ENCODE results near the gene P3H3.

The P3H3 gene

DNA sequence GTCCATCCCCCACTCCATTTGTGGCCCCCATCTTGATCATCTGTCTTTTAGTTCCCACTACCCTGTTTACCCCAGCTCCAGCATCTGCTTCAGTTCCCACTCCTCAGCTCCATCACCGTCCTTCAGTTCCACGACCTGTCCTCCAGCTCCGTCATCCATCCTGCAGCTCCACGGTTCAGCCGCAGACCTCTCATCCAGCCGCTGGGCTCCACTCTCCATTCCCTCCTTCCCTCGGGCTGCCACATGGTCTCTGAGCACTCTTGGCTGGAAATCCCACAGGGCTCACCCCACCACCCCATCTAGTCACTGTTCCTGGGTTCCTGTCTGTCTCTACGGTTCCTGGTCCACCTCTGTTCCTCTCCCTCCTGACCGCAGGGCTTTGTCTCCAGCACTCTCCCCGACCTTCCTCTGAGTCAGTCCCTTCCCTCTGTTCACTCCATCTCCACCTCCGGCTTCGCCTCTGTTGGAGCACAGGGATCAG is 3.3 kb upstream of the P3H3 start:
- no peaks in the 10 kb centered on the region for H3K9me2 ChIP-seq (replicated peaks; ENCODE audit: low read depth, low read length)
- H2AFZ ChIP-seq (ENCODE audit: low read length) = no peak overlapping the region
- H3F3A ChIP-seq (ENCODE audit: low read depth) = no peaks in the 10 kb centered on the region
- H3K27me3 ChIP-seq (ENCODE audit: insufficient read depth, low read length, poor library complexity, severe bottlenecking) = no peaks in the 10 kb centered on the region
- no peak overlapping the region for H3K9ac ChIP-seq (ENCODE audit: low read depth, low read length, poor library complexity, severe bottlenecking)
- H3K4me2 ChIP-seq (ENCODE audit: low read depth, low read length, poor library complexity, severe bottlenecking) = no peak overlapping the region
- H3K9me3 ChIP-seq (ENCODE audit: insufficient read depth, low read depth, low read length) = no peaks in the 10 kb centered on the region
- peaks cover 30% of the 10 kb centered on the region for H3K4me1 ChIP-seq (ENCODE audit: insufficient read depth, low read length, poor library complexity, severe bottlenecking)
- H4K20me1 ChIP-seq (ENCODE audit: insufficient read depth, low read length, poor library complexity, severe bottlenecking) = no peaks in the 10 kb centered on the region
- no peak overlapping the region for H3K4me3 ChIP-seq (ENCODE audit: low read length, poor library complexity, severe bottlenecking)
- TF ChIP-seq EZH2phosphoT487 (IDR thresholded peaks at IDR 0.05; ENCODE audit: borderline replicate concordance) = no peak
- TF ChIP-seq, protein P1, sequence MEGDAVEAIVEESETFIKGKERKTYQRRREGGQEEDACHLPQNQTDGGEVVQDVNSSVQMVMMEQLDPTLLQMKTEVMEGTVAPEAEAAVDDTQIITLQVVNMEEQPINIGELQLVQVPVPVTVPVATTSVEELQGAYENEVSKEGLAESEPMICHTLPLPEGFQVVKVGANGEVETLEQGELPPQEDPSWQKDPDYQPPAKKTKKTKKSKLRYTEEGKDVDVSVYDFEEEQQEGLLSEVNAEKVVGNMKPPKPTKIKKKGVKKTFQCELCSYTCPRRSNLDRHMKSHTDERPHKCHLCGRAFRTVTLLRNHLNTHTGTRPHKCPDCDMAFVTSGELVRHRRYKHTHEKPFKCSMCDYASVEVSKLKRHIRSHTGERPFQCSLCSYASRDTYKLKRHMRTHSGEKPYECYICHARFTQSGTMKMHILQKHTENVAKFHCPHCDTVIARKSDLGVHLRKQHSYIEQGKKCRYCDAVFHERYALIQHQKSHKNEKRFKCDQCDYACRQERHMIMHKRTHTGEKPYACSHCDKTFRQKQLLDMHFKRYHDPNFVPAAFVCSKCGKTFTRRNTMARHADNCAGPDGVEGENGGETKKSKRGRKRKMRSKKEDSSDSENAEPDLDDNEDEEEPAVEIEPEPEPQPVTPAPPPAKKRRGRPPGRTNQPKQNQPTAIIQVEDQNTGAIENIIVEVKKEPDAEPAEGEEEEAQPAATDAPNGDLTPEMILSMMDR (conservative IDR thresholded peaks at IDR 0.05; ENCODE audit: low read length) = no peak
- H3K79me2 ChIP-seq (ENCODE audit: insufficient read depth, low read length) = peaks cover 19% of the 10 kb centered on the region; the same call in 1 of the 2 replicates
- no peaks in the 10 kb centered on the region for H3K36me3 ChIP-seq (ENCODE audit: insufficient read depth, low read length)

DNA sequence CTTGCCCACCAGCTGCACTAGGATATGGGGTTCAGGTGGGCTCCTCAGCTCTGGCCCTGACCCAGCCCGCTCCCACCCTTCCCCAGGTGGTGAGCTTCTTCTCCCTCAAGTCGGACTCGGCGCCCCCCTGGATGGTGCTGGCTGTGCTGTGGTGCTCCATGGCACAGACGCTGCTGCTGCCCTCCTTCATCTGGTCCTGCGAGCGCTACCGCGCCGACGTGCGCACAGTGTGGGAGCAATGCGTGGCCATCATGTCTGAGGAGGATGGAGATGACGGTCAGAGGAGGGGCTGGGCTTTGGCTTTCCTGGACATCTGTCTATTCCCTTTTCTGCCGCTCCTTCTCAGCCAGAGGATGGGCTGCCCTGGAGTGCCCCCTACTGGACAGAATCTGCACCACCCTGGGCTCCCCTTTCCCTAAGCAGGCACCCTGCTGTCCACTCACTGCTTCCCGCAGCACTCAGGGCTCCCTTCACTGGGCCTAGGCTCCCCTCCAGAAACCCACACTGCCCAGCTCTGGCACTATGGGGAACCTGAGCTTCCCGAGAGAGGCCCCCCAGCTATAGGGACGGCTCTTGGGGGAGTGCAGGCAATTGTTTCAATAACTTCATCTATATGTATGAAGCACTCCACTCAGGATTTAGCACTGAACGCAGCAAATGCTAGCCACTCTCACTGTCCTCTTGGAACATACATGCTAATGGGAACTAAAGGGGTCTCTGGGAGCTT is 2.6 kb upstream of the P3H3 start:
- TF ChIP-seq EZH2phosphoT487 (IDR thresholded peaks at IDR 0.05; ENCODE audit: borderline replicate concordance) = no peak
- TF ChIP-seq, protein P1 (conservative IDR thresholded peaks at IDR 0.05; ENCODE audit: low read length) = peak; percentile 84
- Histone ChIP-seq H3K79me2 (ENCODE audit: insufficient read depth, low read length) (peaks cover 25% of the 10 kb centered on the region; the same call in 1 of the 2 replicates), H3K4me3 (ENCODE audit: low read length, poor library complexity, severe bottlenecking) (no peak overlapping the region), H3K27me3 (ENCODE audit: insufficient read depth, low read length, poor library complexity, severe bottlenecking) (no peaks in the 10 kb centered on the region), H3K4me1 (ENCODE audit: insufficient read depth, low read length, poor library complexity, severe bottlenecking) (peaks cover 33% of the 10 kb centered on the region), H4K20me1 (ENCODE audit: insufficient read depth, low read length, poor library complexity, severe bottlenecking) (no peaks in the 10 kb centered on the region), H2AFZ (ENCODE audit: low read length) (no peak overlapping the region), H3F3A (ENCODE audit: low read depth) (no peaks in the 10 kb centered on the region), H3K4me2 (ENCODE audit: low read depth, low read length, poor library complexity, severe bottlenecking) (no peak overlapping the region), H3K9me3 (ENCODE audit: insufficient read depth, low read depth, low read length) (no peaks in the 10 kb centered on the region), H3K36me3 (ENCODE audit: insufficient read depth, low read length) (no peaks in the 10 kb centered on the region), H3K9me2 (replicated peaks; ENCODE audit: low read depth, low read length) (no peaks in the 10 kb centered on the region), H3K9ac (ENCODE audit: low read depth, low read length, poor library complexity, severe bottlenecking) (no peak overlapping the region)

DNA sequence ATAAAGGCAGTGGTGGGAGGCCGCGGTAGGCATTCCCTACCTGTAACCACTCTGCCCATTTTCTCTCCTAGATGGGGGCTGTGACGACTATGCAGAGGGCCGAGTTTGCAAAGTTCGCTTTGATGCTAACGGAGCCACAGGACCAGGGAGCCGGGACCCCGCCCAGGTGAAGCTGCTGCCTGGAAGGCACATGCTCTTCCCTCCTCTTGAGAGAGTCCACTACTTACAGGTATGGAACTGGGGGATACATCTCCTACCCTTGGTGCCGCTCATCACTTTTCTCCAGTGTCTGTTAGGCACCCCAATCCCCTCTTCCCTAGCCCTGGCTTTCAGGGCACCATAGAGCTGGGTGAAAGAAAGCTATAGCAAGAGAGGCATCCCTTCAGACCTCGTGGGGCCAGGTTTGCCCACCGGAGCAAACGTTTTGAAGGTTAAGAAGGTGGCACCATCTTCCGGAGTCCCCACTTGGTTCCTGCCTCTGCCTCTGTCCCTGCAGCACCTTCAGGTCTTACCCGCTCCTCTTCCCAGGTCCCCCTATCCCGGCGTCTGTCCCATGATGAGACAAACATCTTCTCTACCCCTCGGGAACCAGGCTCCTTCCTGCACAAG is 2.0 kb upstream of the P3H3 start:
- Histone ChIP-seq H3K4me1 (ENCODE audit: insufficient read depth, low read length, poor library complexity, severe bottlenecking) (peaks cover 28% of the 10 kb centered on the region), H3K79me2 (ENCODE audit: insufficient read depth, low read length) (peaks cover 25% of the 10 kb centered on the region; the same call in 1 of the 2 replicates), H3K9me3 (ENCODE audit: insufficient read depth, low read depth, low read length) (no peaks in the 10 kb centered on the region), H3K27me3 (ENCODE audit: insufficient read depth, low read length, poor library complexity, severe bottlenecking) (no peaks in the 10 kb centered on the region), H3K36me3 (ENCODE audit: insufficient read depth, low read length) (no peaks in the 10 kb centered on the region), H3K4me2 (ENCODE audit: low read depth, low read length, poor library complexity, severe bottlenecking) (no peak overlapping the region), H3K9ac (ENCODE audit: low read depth, low read length, poor library complexity, severe bottlenecking) (no peak overlapping the region), H4K20me1 (ENCODE audit: insufficient read depth, low read length, poor library complexity, severe bottlenecking) (no peaks in the 10 kb centered on the region), H3K4me3 (ENCODE audit: low read length, poor library complexity, severe bottlenecking) (no peak overlapping the region), H3F3A (ENCODE audit: low read depth) (no peaks in the 10 kb centered on the region), H3K9me2 (replicated peaks; ENCODE audit: low read depth, low read length) (no peaks in the 10 kb centered on the region), H2AFZ (ENCODE audit: low read length) (no peak overlapping the region)
- no peak for TF ChIP-seq EZH2phosphoT487 (IDR thresholded peaks at IDR 0.05; ENCODE audit: borderline replicate concordance)
- TF ChIP-seq, protein P1 (conservative IDR thresholded peaks at IDR 0.05; ENCODE audit: low read length) = no peak
